AG04450 (cell line): ENCODE results near the gene VPS18. TPM values are rescaled to one million over a fixed set of nuclear protein-coding genes. Genes with fewer than 3 reads are reported as not detected.
A peak's percentile ranks its signal among the peaks of the same experiment; 100 is the strongest.

Source experiments
- CTCF ChIA-PET: fragments of 300-600, 350-600 bp; formaldehyde crosslinking; extraction: SDS; loops from one replicate; lab custom pipeline; 2022; ENCODE audit warnings: antibody characterized with exemption, inconsistent platforms; lab: Charles Lee
- POLR2A ChIA-PET: fragments of 350-600 bp; formaldehyde crosslinking; extraction: SDS; loops from one replicate; lab custom pipeline; 2021; ENCODE audit warnings: antibody characterized with exemption, inconsistent platforms; lab: Yijun Ruan, JAX
- DNase-seq: peaks from one replicate; pipeline ENCODE4 v3.0.0-alpha.2; 2011; ENCODE audit warnings: low read depth, low spot score
- H3K27ac ChIP-seq: one replicate; pipeline ENCODE4 v1.5.1; 2012; ENCODE audit warnings: low read depth, low read length, control low read depth
- H3K27me3 ChIP-seq: one replicate; pipeline ENCODE4 v1.6.0; 2012; ENCODE audit warnings: low read length; ENCODE audit not compliant: control insufficient read depth, insufficient read depth
- H3K4me3 ChIP-seq: 2 replicates; pipeline ENCODE4 v1.5.1; 2011; ENCODE audit warnings: mild to moderate bottlenecking, low read depth, low read length, control low read depth
- H3K9me3 ChIP-seq: 2 replicates; pipeline ENCODE4 v1.5.1; 2012; ENCODE audit warnings: low read length; ENCODE audit not compliant: control insufficient read depth, insufficient read depth
- CTCF ChIP-seq: IDR thresholded peaks from 2 replicates; pipeline ENCODE4 v1.5.1; 2011; ENCODE audit warnings: low read depth, low read length, control low read depth, inconsistent platforms
- polyA plus RNA-seq: library from polyadenylated mRNA; depleted of rRNA; stranded (reverse); fragments of >200 nt; gene quantifications from 2 replicates; pipeline ENCODE4 v1.2.3, GENCODE V29; 2011; rRNA removed
- small RNA-seq: library from RNA; depleted of rRNA; stranded (forward); fragments of <200 nt; gene quantifications from one replicate; pipeline ENCODE3, GENCODE V24; 2012; ENCODE audit warnings: low read depth; ENCODE audit not compliant: insufficient read length

The VPS18 gene
- polyA plus RNA-seq, 1 experiment = 18.7 TPM

- no peak for DNase-seq
- ChIA-PET CTCF (interaction anchor here (2.6 kb wide), 1 partner anchor 10 kb away, joined by 22 read pairs; no protein-coding TSS in a partner anchor), POLR2A (interaction anchor here (0.6 to 2.8 kb wide), 13 partner anchors 10 to 785 kb away, joined by 3 to 29 read pairs (median 4); partner anchors contain the start of genes DLL4 and INO80)
- Histone ChIP-seq H3K27ac (peak overlapping the region; percentile 96), H3K27me3 (no peaks in the 10 kb centered on the region), H3K4me3 (peak overlapping the region; percentile 95), H3K9me3 (no peaks in the 10 kb centered on the region; the same call in 1 of the 2 replicates)
- TF ChIP-seq CTCF = no peak
These were observed 58.2 kb downstream of the VPS18 start for GRCh38 chr15:40952301-40952900.

GRCh38 chr15:40952901-40953712 is 58.9 kb downstream of the VPS18 start, which contains the start of gene CHAC1:
Gene CHAC1 (plus strand): TSS chr15:40953471. CDS start chr15:40953584, 113 bp downstream.
- peak; percentile 91 for DNase-seq
- CTCF ChIA-PET = interaction anchor here (2.6 kb wide), 1 partner anchor 11 kb away, joined by 22 read pairs; no protein-coding TSS in a partner anchor
- H3K4me3 ChIP-seq = peak within 1 kb of the TSS; percentile 95
- no peaks in the 10 kb centered on the region for H3K27me3 ChIP-seq
- no peaks in the 10 kb centered on the region; the same call in 1 of the 2 replicates for H3K9me3 ChIP-seq
- TF ChIP-seq CTCF = no peak
- H3K27ac ChIP-seq = peak within 1 kb of the TSS; percentile 96
- POLR2A ChIA-PET = interaction anchor here (0.5 to 2.8 kb wide), 21 partner anchors 11 to 786 kb away, joined by 3 to 29 read pairs (median 4); partner anchors contain the start of genes DLL4, INO80 and VPS18

Small RNA genes lying within 50 kb of the gene (small RNA-seq; reads per million reads assigned to genes)
- gene AC025166.1 (not detected), gene ISCA1P4 (not detected)

Other genes starting within 250 kb of the VPS18 start
- gene RAD51, start 199.3 kb upstream of the VPS18 start, polyA plus RNA-seq = 5.1 and 6.0 TPM in 2 replicates
- 19.2 and 19.5 TPM in 2 replicates for gene RMDN3, start 139.2 kb upstream of the VPS18 start, polyA plus RNA-seq
- gene GCHFR, start 130.4 kb upstream of the VPS18 start, polyA plus RNA-seq = 4.2 and 4.7 TPM in 2 replicates
- 0.05 TPM in 2 replicates for gene C15orf62, start 124.5 kb upstream of the VPS18 start, polyA plus RNA-seq
- 15.6 and 20.3 TPM in 2 replicates for gene ZFYVE19, start 87.4 kb upstream of the VPS18 start, polyA plus RNA-seq
- 25.8 and 31.7 TPM in 2 replicates for gene DNAJC17, start 87.0 kb upstream of the VPS18 start, polyA plus RNA-seq
- not detected in 2 replicates for gene PPP1R14D, start 65.7 kb upstream of the VPS18 start, polyA plus RNA-seq
- gene SPINT1, start 50.4 kb upstream of the VPS18 start, polyA plus RNA-seq = 0.87 and 0.94 TPM in 2 replicates
- 0.04 and 0.10 TPM in 2 replicates for gene RHOV, start 20.2 kb upstream of the VPS18 start, polyA plus RNA-seq
- 1.5 and 2.6 TPM in 2 replicates for gene DLL4, start 34.9 kb downstream of the VPS18 start, polyA plus RNA-seq
- gene CHAC1, start 59.0 kb downstream of the VPS18 start, polyA plus RNA-seq = 106 and 154 TPM in 2 replicates
- 5.3 and 8.0 TPM in 2 replicates for gene INO80, start 221.8 kb downstream of the VPS18 start, polyA plus RNA-seq